GM18951 (cell line): ENCODE results near the gene DHX30.

ENCODE experiments used
- POLR2A ChIP-seq: IDR thresholded peaks from 4 replicates; pipeline ENCODE4 v1.6.1; 2011; ENCODE audit warnings: mild to moderate bottlenecking; ENCODE audit not compliant: insufficient read length, insufficient read depth; ENCODE audit errors: extremely low read depth
- in situ Hi-C: fragments of 300-500 bp; cut with MboI; formaldehyde crosslinking; loops from one replicate; pipeline ENCODE4 v1.12.0; 2022; ENCODE audit warnings: low sequenced_read_pairs, mixed read lengths, inconsistent platforms; ENCODE audit not compliant: unreplicated experiment

Gene DHX30

GRCh38 chr3:47841786-47842349, 38.9 kb downstream of the DHX30 start:
- no peak for TF ChIP-seq POLR2A
- in situ Hi-C loops, result no loop called here

GRCh38 chr3:47846186-47846879, 43.4 kb downstream of the DHX30 start:
- TF ChIP-seq POLR2A, result no peak
- in situ Hi-C loops, result no loop called here

GRCh38 chr3:47846880-47847248, 43.9 kb downstream of the DHX30 start:
- no peak for TF ChIP-seq POLR2A
- in situ Hi-C loops, result no loop called here

- in situ Hi-C loops, result no loop called here
- TF ChIP-seq POLR2A, result no peak
Observed at GRCh38 chr3:47847260-47847659, 44.3 kb downstream of the DHX30 start.

GRCh38 chr3:47847801-47848518, 45.0 kb downstream of the DHX30 start:
- in situ Hi-C loops, result no loop called here
- no peak for TF ChIP-seq POLR2A

GRCh38 chr3:47848599-47849117, 45.7 kb downstream of the DHX30 start:
- TF ChIP-seq POLR2A, result peak; percentile 25
- in situ Hi-C loops, result no loop called here

- in situ Hi-C loops, result no loop called here
- no peak for TF ChIP-seq POLR2A
Observed at GRCh38 chr3:47849186-47849698, 46.3 kb downstream of the DHX30 start.

- in situ Hi-C loops, result no loop called here
Observed at GRCh38 chr3:47849699-47850563, 47.0 kb downstream of the DHX30 start.

GRCh38 chr3:47850564-47851410, 47.8 kb downstream of the DHX30 start:
- in situ Hi-C loops, result no loop called here
- TF ChIP-seq POLR2A, result no peak

More at GRCh38 chr3:47849699-47850563, 47.0 kb downstream of the DHX30 start:
- TF ChIP-seq POLR2A, result no peak

- TF ChIP-seq POLR2A, result no peak
- in situ Hi-C loops, result no loop called here
Observed at GRCh38 chr3:47851888-47852603, 49.1 kb downstream of the DHX30 start.
